Ovary (tissue), 9 donors: ENCODE data around the gene SLC22A15. TPM values are rescaled to one million over a fixed set of nuclear protein-coding genes. Genes with fewer than 3 reads are reported as not detected.

Experiments used
- DNase-seq, 5 donors: peaks; one replicate each; pipeline ENCODE4 v3.0.0-alpha.2; 2019 to 2020
- H3K27ac ChIP-seq, 2 donors: fragments of 200-600 bp; one replicate each; pipeline versions ENCODE4 v1.5.1 to v1.8.0; 2019 to 2022
- H3K27me3 ChIP-seq: fragments of 200-600 bp; one replicate; pipeline ENCODE4 v1.8.0; 2022
- H3K36me3 ChIP-seq: fragments of 200-600 bp; sonication (generic); one replicate; pipeline ENCODE4 v1.5.1; 2019
- H3K4me1 ChIP-seq: one replicate; pipeline ENCODE4 v1.8.1; 2013; ENCODE audit warnings: mild to moderate bottlenecking, moderate library complexity; ENCODE audit not compliant: insufficient read depth
- H3K4me3 ChIP-seq: fragments of 200-600 bp; sonication (generic); one replicate; pipeline ENCODE4 v1.5.1; 2017
- H3K9me3 ChIP-seq, 2 donors: fragments of 200-600 bp in 1 of 2; sonication (generic) in 1 of 2; one replicate each; pipeline versions ENCODE4 v1.5.1 to v1.8.1; 2013 to 2019; ENCODE audit warnings: mild to moderate bottlenecking in 1 of 2, moderate library complexity in 1 of 2
- CTCF ChIP-seq, 3 donors: fragments of 450-650 bp in 2 of 3; fragments of 200-600 bp in 1 of 3; IDR thresholded peaks; one replicate each; pipeline versions ENCODE4 v1.5.1 to v1.8.0; 2016 to 2022; ENCODE audit warnings: antibody characterized with exemption in 3 of 3, mild to moderate bottlenecking in 1 of 3
- EP300 ChIP-seq: sonication (generic); formaldehyde crosslinking; IDR thresholded peaks from one replicate; pipeline ENCODE4 v1.6.1; 2017; ENCODE audit warnings: antibody characterized with exemption
- POLR2A ChIP-seq: fragments of 450-650 bp; IDR thresholded peaks from one replicate; pipeline ENCODE4 v1.6.1; 2017; ENCODE audit warnings: antibody characterized with exemption, mild to moderate bottlenecking, moderate library complexity
- WGBS, 3 donors: extraction: QIAGEN DNeasy Blood & Tissue Kit in 1 of 3; methylation state at CpG; one replicate each; pipeline versions ENCODE4 v1.1.5 to v1.1.7; 2013 to 2017; 5-methylcytosine and 5-hydroxymethylcytosine counted together
- intact Hi-C, 4 donors: fragments of 100-400 bp; cut with DNase I; formaldehyde crosslinking; loops; one replicate each; pipeline versions ENCODE4 v1.11.0 to v1.15.1; 2022 to 2023
- polyA plus RNA-seq, 2 donors: library from polyadenylated mRNA; stranded (reverse); fragments of 200-250 nt in 1 of 2; fragments of 350-450 nt in 1 of 2; fragmentation: Illumina TruSeq in 1 of 2; extraction: RNeasy Lipid Tissue Mini Kit (QIAGEN cat#74804) in 1 of 2; gene quantifications; one replicate each; pipeline ENCODE4 v1.2.3, GENCODE V29; 2013 to 2014
- total RNA-seq, 7 donors: library from RNA; depleted of rRNA in 2 of 7; stranded (reverse); fragments of >200 nt in 2 of 7; fragmentation: NEBNext Ultra II Directional in 3 of 7; extraction: Animal tissue kit (Norgen Biotek cat#: 25700) in 3 of 7; gene quantifications; one replicate each; pipeline versions ENCODE4 v1.1.0 to v1.2.4, GENCODE V29; 2016 to 2023
- donor health status: DM: no; HTN: no; CAD: no; lungs with moderate emphysema.
- donor health status: DM: no; HTN: no; CAD: no.
- donor health status: Bipolar disorder and iron deficiency.
- donor health status: DM: yes; HTN: yes; CAD: no.
- donor health status: DM: no; HTN: no; CAD: no.
- donor health status: DM: yes; HTN: yes; CAD: no.

Gene SLC22A15
- total and polyA plus RNA-seq, 9 donors = 0.51 to 3.8 (median 1.6) TPM

- Histone ChIP-seq H3K27ac (no peak overlapping the region), H3K36me3 (no peaks in the 10 kb centered on the region), H3K4me1 (no peaks in the 10 kb centered on the region), H3K27me3 (no peaks in the 10 kb centered on the region), H3K9me3 (no peaks in the 10 kb centered on the region), H3K4me3 (no peak overlapping the region)
- no peak for TF ChIP-seq EP300
- TF ChIP-seq CTCF (IDR thresholded peaks at IDR 0.05) = no peak
- no peak for TF ChIP-seq POLR2A
- intact Hi-C loops = no loop called here
- WGBS, 3 donors = 81 to 89% (median 85%) methylated on average over 1 of the region's 1 CpG
- DNase-seq = no peak
Observed at GRCh38 chr1:116062201-116062600, 85.9 kb downstream of the SLC22A15 start.

GRCh38 chr1:116064616-116065015, 88.3 kb downstream of the SLC22A15 start:
- no peaks in the 10 kb centered on the region for H3K27me3 ChIP-seq
- DNase-seq = no peak
- no peak overlapping the region for H3K4me3 ChIP-seq
- intact Hi-C loops = no loop called here
- no peaks in the 10 kb centered on the region for H3K4me1 ChIP-seq
- H3K36me3 ChIP-seq = no peaks in the 10 kb centered on the region
- no peaks in the 10 kb centered on the region for H3K9me3 ChIP-seq
- WGBS, 3 donors = 93 to 95% (median 94%) methylated on average over 2 of the region's 2 CpGs
- no peak overlapping the region for H3K27ac ChIP-seq
- TF ChIP-seq POLR2A (no peak), CTCF (IDR thresholded peaks at IDR 0.05) (no peak), EP300 (no peak)

- 64 to 72% (median 72%) methylated on average over 2 of the region's 2 CpGs for WGBS, 3 donors
- no peak for DNase-seq
- no peaks in the 10 kb centered on the region for H3K9me3 ChIP-seq
- H3K36me3 ChIP-seq = no peaks in the 10 kb centered on the region
- no peak overlapping the region for H3K27ac ChIP-seq
- TF ChIP-seq EP300 = no peak
- no peak for TF ChIP-seq CTCF (IDR thresholded peaks at IDR 0.05)
- no peak for TF ChIP-seq POLR2A
- no peaks in the 10 kb centered on the region for H3K27me3 ChIP-seq
- no peaks in the 10 kb centered on the region for H3K4me1 ChIP-seq
- no peak overlapping the region for H3K4me3 ChIP-seq
- intact Hi-C loops = no loop called here
Observed at GRCh38 chr1:116066868-116067565, 90.7 kb downstream of the SLC22A15 start.

GRCh38 chr1:116067566-116067890, 91.2 kb downstream of the SLC22A15 start:
- H3K4me3 ChIP-seq = no peak overlapping the region
- DNase-seq = no peak
- intact Hi-C loops = no loop called here
- H3K27me3 ChIP-seq = no peaks in the 10 kb centered on the region
- no peaks in the 10 kb centered on the region for H3K9me3 ChIP-seq
- no peaks in the 10 kb centered on the region for H3K4me1 ChIP-seq
- WGBS, 3 donors = 68 to 74% (median 74%) methylated on average over 2 of the region's 2 CpGs
- no peaks in the 10 kb centered on the region for H3K36me3 ChIP-seq
- H3K27ac ChIP-seq = no peak overlapping the region
- TF ChIP-seq POLR2A (no peak), CTCF (IDR thresholded peaks at IDR 0.05) (no peak), EP300 (no peak)
